Astrocyte of the hippocampus (primary cell): ENCODE data around the gene HIRA.
"Not testable (repeated sequence)": the region's sequence is repeated elsewhere in the genome, so short reads cannot be mapped to it uniquely, and the experiment has no call there.

ENCODE experiments used
- DNase-seq: peaks from one replicate; pipeline ENCODE4 v3.0.0; 2011; ENCODE audit warnings: low read depth, low spot score

Gene HIRA

DNA sequence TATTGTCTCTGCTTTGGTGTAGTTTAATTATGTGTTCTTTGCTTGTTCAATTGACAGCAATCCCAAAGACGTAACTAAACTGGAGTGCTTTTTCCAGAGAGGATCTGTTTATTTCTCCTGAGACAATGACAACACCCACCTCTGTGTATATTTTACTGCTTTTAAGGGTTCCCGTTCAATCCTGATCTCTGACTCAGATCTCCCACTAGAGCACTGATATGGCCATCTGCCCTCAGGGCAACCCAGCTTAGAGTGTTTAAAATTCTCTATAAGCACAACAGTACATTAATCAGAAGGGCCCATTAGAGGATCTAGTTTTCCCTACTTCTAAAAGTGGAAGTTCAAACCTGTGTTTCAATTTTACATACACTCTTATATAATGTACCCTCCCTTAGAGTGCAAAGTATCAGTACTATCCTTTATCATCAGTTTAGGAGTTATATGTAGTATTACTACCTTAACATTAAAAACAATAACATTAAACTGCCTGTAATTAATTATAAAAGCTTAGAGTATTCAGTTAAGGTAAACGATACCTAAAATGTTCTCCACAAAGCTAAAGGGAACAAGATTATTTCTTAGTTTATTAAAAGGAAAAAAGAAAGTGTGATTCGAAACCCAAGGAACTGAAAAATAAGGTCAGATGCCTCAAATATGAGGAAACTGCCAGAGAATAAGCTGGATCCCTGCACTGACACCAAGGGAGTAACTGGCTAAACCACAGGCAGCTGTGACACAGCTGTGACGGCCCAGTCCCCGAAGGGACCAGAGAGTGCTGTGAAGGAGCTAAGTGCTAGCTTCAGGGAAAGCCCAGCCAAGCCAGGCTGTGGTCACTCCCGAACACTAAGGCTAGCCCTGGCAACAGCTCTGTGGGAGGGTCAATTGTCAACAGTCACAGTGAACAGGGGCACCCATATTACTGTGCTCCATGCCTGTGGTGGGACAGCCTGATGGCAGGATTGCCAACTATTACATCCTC, 32.2 kb upstream of the HIRA start:
- DNase-seq: peak; percentile 56

DNA sequence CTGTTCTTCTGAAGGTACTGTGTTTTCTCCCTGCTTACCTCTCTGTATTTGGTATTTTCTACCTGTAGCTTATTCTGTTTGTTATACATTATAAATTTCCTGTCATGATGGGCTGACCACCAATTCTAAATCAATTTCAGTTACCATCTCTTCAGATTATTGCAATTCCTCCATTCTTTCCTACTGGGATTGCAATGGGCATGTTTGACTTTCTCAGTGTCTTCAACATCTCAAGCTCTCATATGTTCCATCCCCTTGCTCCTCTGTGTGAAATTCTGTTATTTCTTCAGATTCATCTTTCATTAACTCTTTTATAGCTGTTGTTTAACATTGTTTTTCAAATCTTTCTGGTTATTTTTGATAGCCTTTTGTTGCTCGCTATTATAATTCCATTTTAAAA, 31.5 kb upstream of the HIRA start:
- no peak for DNase-seq

GRCh38 chr22:19461506-19461905, 30.0 kb upstream of the HIRA start:
- no peak for DNase-seq

- DNase-seq: no peak
These were observed 28.5 kb upstream of the HIRA start for GRCh38 chr22:19460036-19460435.

GRCh38 chr22:19457828-19458428, 26.4 kb upstream of the HIRA start:
- DNase-seq: no peak

DNA sequence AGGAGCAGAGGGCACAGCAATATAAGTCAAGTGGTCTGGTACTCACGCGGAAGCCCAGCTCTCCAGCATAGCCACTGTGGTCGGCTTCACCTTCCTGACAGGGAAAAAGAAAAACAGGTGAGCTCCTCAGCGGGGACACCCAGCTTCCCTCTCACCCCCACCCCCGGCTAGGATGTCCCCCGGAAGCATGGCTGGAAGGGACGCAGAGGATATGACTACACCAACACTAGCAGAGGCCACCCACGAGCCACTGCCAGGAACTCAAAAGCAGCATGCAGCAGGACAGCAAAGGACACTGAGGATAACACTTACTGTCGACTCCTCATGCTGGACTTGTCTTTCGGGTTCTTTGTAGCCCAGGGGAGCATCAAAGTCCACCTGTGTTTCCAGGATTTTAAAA, 25.0 kb upstream of the HIRA start:
- no peak for DNase-seq

DNA sequence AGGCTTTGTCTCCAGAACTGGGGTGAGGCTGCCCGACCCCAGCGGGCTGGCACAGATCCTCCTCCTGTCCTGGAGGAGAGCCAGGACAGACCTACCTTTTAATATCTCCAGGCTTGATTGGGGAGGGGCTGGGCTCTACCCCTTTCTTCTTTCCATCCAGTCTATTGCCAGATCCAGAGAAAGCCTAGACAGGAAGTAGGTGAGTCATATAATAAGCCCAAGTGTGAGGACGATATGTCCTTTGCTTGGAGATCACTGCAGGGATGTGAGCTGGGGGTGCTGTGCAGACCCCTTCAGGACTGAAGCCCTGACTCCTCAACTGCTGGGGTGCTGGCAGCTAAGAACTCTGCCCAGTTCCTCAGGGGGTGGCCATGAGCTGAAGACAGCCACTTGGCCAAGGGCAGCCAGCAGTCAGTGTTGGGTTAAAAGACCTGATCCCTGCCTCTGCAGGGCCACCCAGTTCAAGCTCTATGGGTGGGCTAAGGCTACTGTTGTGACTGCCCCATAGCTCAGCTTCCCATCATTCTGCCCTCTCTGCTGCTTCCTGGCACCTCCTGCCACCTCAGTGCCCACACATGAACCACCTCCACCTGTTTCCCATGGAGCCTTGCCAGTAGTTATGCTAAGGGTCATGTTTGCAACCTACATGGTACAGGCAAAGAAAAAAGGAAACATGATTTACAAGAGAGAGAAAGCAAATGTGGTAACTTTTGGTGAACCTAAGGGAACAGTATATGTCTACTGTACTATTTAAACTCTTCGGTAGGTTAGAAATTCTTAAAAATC, 24.2 kb upstream of the HIRA start:
- no peak for DNase-seq

DNA sequence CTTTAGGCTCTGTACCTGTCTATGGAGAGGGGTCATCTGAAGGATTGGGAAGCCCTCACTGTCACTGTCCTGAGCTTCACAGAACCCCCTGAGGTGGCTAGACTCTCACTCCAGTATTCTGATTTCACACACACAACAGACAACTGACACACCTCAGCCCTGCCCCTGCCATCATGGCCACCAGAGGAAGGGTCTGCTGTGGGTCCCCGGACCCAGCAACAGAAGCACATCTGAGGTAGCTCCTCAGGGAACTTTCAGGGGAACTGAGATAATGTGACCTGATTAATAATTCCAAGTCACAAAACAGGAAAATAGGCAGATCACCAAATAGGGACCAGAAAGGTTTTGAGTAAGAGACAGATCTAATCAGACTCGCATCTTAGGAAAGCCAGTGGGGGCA, 23.5 kb upstream of the HIRA start:
- no peak for DNase-seq

- no peak for DNase-seq
These were observed 22.6 kb upstream of the HIRA start for GRCh38 chr22:19454156-19454555.

DNA sequence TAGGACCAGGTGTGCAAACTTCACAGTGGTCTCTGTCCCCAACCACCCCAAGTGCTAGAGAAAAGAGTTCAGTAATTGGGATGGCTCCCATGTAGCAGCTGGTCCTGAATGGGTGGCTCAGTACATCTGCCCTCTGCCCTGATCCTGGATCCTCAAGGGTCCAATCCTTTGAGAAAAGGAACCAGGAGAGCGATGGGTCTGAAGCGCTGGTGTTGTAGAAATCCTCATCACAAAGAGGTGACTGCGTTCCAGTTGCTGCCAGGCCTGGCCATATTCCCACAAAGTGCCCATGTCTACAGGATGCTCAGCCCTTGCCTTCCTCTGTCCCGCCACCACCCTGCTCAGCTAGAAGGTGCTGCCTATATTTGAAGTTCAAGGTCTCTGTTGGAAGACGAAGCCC, 22.2 kb upstream of the HIRA start:
- no peak for DNase-seq

DNA sequence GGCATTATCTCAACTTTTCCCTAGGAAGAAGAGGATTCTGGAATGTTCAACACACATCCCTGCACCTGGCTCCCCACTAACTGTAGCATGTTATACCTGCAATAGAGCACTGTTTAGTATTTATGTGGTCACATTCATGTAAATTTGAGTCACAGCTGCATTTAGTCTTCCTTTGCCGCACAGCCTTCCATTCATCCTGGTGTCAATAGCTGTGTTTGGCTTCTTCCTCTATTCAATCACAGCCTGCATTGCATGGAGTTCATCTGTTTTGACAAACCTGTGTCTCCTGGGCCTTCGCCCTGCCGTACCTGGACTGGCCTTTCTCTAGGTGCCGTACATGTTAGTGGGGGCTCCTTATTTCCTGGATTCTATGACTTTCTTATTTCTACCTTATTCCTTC, 20.0 kb upstream of the HIRA start:
- DNase-seq: no peak

GRCh38 chr22:19450363-19451175, 19.0 kb upstream of the HIRA start:
- DNase-seq: no peak

- DNase-seq: no peak
These were observed 17.9 kb upstream of the HIRA start for GRCh38 chr22:19449422-19449767.

GRCh38 chr22:19448739-19449421, 17.3 kb upstream of the HIRA start:
- no peak for DNase-seq

- DNase-seq: peak; percentile 59
These were observed 16.6 kb upstream of the HIRA start for GRCh38 chr22:19448076-19448607.

DNA sequence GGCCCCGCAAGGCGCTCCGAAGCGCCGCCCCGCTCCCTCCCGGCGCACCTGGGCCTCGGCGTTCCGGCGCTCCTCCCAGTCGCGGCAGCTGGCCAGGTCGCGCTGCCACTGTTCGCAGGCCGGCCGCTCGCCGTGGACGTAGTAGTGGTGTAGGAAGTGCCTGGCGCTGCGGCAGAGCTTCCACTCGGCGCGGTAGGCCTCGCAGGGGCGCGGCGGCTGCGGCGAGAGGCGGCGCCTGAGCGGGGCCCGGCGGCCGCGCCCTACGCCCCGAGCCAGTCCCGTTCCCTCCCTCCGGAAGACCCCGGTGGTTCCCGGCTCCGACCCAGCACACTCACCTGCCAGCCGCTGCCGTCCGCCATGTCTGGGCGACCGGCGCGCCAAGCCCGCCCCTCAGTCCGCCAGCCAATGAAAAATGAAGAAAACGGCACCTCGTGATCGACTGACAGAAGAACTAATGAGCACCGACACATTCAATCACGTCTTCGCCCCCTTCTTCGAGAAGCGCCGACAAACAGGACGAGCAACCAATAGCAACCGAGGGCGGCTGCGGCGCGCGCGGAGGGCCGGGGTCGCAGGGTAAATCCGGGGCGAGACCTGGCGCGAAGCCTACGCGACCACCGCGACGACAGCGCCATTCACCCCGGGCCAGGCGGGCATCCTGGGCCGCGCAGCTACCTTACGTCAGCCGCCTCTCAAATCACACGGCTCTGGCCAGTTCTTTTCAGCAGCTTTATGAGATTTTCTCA, 16.0 kb upstream of the HIRA start, which contains the start of gene C22orf39:
Gene C22orf39 (minus strand): TSS at position 382 of the 746 bp plus-strand sequence. CDS start 23 bp downstream, at position 359.
- DNase-seq: peak; percentile 96

GRCh38 chr22:19446603-19447329, 15.2 kb upstream of the HIRA start:
- no peak for DNase-seq

DNA sequence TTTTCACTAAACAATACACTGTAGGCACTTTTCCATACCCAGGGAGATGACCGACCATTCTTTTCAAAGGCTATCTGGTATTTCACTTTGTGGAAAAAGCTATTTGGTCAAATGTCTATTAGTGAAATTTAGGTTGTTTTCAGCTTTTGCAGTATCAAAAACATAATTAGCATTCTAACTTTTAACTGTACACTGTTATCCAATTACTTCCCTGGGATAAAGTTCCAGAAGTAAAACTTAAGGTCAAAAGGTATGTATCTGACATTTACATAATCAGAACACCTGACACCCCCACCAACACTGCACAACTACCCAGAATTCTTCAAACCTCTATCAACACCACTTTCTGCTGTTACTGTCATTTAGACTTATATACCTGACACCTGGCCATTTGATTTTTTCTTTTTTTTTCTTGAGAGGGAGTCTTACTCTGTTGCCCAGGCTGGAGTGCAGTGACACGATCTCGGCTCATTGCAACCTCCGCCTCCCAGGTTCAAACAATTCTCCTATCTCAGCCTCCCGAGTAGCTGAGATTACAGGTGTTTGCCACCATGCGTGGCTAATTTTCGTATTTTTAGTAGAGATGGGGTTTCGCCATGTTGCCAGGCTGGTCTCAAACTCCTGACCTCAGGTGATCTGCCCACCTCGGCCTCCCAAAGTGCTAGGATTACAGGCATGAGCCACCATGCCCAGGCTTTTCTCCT, 13.9 kb upstream of the HIRA start:
- not testable (repeated sequence) for DNase-seq
